ENCODE data around the gene TSKU. TPM values are rescaled to one million over a fixed set of nuclear protein-coding genes. Genes with fewer than 3 reads are reported as not detected.

Gene TSKU, protein sequence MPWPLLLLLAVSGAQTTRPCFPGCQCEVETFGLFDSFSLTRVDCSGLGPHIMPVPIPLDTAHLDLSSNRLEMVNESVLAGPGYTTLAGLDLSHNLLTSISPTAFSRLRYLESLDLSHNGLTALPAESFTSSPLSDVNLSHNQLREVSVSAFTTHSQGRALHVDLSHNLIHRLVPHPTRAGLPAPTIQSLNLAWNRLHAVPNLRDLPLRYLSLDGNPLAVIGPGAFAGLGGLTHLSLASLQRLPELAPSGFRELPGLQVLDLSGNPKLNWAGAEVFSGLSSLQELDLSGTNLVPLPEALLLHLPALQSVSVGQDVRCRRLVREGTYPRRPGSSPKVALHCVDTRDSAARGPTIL
- total RNA-seq, result 0.98 and 1.0 TPM in 2 replicates

DNA sequence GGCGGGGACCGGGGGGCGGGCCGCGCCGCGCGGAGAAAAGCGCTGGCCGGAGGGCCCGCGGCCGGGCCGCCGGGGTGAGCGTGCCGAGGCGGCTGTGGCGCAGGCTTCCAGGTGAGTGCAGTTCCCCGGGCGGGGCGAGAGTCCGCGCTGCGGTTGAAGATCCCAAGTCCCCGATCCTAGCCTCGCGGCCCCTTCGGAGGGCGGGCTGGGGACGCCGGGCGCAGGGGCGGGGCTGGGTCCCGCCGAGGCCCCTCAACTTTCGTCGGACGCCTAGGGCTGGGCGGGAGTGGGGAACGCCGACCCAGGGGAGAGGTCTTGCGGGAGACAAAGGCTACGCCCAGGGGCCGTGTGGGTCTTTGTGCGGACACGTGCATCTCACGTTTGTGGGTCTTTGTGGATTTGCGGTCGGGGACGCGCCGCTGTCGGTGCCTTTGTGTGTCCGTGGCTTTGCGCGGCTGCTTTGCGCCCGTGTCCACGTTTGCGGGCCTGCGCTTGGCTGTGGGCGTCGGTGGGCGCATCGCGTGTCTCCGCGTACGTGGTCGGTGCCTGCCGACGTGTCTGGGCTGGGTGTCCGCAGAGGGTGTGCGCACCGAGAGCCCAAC, at the start of gene TSKU:
Gene TSKU, plus strand, starts transcription at position 63 of the 602 bp plus-strand sequence. CDS start 12,261 bp downstream, outside the sequence.
- intact Hi-C loops (cut with micrococcal nuclease), result loop anchor here (2.0 kb wide), 1 partner anchor 21 kb away; no protein-coding TSS in a partner anchor

DNA sequence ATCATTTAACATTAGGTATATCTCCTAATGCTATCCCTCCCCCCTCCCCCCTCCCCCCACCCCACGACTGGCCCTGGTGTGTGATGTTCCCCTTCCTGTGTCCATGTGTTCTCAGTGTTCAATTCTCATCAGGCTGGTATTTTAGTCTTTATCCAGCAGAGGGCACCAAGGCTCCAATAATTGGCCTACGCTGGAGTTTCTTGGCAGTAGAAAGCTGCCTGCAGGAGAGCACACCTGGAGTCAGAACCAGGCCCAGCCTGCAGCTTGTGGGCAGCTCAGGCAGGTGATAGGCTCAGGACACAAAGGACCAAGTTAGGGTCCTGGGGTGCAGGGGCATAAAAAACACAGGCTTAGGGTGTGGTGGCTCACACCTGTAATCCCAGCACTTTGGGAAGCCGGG, 49.2 kb upstream of the TSKU start:
- intact Hi-C loops (cut with micrococcal nuclease), result loop anchor here (1.0 kb wide), 4 partner anchors 65 to 357 kb away; no protein-coding TSS in a partner anchor

DNA sequence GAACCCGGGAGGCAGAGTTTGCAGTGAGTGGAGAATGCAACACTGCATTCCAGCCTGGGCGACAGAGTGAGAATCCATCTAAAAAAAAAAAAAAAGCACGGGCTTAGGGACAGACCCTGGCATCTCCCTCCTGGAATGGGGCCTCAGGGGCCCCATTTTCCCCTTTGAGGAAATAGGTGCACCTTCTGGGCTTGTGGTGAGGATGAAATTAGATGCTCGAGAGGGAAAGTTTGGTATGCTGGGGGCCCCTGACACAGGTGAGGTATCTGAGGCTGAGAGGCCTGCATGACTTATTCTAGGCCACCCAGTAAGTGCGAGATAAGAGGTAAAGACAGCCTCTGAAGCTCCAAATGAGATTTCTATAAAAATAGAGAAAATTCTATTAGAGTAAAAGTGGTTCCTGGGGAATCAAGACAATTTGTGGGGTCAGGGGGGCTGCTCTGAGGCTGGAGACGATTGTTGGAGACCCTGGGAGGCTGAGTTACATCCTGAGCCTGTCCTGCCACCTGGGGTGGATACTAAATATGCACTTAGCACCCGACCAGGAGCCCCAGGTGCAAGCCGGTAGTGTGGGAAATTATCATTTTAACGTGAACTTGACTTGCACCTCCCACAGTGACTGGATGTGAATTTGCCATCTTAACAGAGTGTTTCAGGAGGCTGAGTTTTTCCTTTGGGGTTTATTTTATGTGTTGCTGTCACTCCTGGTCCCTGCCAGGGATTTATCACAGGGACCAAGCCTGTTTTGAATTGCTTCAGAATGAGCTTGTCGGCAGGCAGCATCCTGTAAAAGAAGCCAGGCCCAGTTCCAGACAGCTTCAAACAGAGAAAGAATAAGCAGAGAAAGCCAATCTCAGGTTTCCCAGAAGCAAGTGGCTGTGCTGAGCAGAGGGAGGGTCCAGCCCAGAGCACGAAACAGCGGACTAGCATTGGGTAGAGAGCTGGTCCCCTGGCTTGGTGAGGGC, 48.4 kb upstream of the TSKU start:
- intact Hi-C loops (cut with micrococcal nuclease), result loop anchor here (1.0 kb wide), 4 partner anchors 65 to 357 kb away; no protein-coding TSS in a partner anchor

DNA sequence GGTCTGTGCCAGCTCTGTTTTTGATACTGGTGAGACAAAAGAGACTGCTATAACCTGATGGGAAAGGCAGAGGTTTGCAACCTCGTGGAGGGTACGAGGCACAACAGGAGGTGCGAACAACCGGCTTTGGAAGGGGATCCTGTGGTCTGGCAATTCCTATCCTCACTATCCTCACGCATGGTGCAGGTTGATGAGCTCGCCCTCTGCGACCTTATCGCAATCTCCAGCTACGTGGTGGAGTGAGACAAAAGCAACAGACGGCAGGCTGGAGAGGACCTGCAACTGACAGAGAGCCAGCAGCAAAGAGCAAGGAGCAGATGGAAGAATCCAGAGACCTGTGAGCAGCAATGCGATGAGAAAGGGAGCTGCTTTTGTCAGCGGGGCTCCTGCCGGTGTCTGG, 47.3 kb upstream of the TSKU start:
- intact Hi-C loops (cut with micrococcal nuclease), result no loop called here

DNA sequence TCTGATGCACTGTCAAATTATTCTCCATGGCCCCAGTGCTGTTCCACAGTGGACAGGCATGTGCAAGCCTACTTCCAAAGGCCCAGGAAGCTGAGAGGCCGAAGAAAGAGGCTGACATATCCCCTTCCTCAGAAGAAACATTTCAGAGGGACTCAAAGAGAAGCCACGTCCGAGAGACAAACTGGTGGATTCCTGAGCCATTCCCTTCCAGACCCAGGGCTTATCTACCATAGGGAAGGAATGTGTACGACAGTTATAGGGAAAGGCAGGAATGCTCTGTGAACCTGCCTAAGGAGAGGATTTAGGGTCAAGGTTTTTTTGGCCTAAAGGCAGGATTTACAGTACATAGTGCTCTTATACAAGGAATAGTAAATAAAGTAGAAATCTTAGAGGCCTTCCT, 46.9 kb upstream of the TSKU start:
- intact Hi-C loops (cut with micrococcal nuclease), result no loop called here

DNA sequence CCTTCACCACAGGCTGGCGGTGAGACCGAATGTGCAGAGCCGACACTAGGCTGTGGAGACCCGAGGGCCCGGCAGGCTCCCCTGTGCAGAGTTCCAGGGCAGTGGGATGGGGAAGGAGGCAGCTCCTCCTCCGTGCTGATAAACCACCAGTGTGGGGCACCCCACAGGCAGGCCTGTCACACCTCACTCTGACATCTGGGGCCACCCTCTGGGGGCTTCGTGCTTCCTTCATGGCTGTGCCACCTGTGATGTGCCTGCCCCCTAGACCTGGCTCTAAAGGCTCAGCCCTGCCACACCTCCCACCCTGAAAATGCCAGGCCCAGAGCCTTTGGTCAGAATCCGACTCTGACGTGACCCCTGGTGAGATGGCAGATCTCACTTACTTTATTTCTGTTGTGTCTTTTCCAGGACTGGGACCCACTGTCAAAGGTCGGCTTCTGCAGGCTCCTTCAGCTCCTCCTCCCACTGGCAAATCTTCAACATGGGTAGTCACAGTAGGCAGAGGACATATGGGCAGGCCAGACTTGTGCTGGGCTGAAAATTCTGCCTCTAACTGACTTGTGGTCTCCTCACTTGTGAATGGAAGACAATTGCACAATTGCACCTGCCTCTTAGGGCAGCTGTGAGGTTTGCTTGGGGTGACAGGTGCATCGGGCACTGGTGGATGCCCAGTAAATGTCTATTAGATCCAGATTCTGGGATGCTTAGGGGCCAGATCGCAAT, 46.2 kb upstream of the TSKU start:
- intact Hi-C loops (cut with micrococcal nuclease), result no loop called here

DNA sequence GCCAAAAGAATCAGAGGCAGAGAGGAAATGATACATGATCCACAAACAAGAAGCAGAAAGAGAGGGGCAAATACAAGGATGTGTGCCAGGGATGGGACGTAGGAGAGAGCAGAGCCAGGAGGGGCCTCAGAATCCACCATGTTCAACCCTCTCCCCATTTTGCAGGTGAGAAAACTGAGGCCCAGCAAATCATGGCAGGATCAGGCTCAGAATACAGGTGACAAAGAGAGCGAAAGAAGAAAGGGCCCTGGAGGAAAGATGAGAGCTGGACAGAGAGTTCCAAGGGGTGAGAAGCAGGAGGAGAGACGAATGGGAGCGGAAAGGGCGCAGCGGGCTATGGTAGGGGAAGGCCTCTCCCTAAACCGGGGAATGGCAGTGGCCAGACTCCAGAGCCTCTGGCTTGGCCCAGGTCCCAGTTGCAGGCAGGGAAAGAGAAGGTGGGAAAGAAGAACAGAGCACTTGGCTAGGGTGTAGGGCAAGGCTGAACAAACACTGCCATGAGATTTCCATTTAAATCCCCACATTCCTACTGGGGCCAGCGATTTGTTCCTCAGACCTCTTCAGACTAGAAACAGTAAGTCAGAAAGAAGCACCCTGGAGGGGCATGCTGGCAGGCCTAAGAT, 44.4 kb upstream of the TSKU start:
- intact Hi-C loops (cut with micrococcal nuclease), result no loop called here

DNA sequence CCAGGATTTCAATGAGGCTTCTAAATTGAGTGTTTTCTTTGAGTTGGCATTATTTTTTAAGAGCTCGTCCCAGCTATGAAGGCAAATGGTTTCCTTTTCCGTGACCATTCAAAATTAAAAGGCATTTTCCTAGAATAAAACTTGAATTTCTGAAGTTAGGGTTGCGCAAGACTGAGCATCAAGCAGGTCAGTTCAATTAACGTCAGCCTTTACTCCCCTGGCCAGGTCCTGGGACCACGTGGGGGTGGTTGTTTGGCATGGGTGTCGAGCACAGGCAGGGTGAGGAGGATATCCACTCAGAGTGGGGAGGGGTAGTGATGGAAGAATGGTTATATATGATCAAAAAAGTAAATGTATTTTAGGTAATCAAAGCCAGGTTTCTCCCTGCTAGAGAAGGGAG, 43.4 kb upstream of the TSKU start:
- intact Hi-C loops (cut with micrococcal nuclease), result no loop called here

DNA sequence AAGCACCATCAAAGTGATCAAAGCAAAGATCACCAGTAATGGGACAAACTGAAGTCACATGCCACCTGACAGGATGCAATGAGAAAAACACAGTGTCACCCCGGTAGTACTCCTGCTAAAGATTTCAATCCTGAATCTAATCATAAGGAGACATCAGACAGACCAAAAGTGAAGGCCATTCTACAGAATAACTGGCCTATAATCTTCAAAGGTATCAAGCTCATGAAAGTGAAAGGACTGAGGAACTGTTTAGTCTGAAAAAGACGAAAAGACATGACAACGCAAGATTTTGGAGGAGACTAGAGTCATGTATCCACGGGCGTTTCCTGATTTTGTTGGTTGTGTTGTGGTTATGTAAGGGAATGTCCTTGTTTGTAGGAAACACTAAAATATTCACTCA, 42.4 kb upstream of the TSKU start:
- intact Hi-C loops (cut with micrococcal nuclease), result no loop called here

DNA sequence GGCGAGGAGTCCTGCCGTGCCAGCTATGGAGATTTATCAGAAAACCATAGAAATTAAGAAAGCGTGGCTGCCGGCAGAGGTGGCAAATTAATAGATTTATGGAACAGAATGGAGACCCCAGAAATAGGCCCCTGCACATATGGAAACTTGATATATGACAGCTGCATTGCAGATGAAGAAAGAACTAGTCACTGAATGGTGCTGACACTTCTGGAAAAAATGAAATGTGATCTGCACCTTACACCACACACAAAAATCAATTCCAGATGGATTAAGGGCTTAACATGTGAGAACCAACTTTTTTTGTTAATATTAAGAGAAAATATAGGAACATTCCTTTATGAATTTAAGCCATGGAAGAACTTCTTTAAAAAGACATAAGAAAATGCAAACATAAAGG, 40.3 kb upstream of the TSKU start:
- intact Hi-C loops (cut with micrococcal nuclease), result no loop called here

DNA sequence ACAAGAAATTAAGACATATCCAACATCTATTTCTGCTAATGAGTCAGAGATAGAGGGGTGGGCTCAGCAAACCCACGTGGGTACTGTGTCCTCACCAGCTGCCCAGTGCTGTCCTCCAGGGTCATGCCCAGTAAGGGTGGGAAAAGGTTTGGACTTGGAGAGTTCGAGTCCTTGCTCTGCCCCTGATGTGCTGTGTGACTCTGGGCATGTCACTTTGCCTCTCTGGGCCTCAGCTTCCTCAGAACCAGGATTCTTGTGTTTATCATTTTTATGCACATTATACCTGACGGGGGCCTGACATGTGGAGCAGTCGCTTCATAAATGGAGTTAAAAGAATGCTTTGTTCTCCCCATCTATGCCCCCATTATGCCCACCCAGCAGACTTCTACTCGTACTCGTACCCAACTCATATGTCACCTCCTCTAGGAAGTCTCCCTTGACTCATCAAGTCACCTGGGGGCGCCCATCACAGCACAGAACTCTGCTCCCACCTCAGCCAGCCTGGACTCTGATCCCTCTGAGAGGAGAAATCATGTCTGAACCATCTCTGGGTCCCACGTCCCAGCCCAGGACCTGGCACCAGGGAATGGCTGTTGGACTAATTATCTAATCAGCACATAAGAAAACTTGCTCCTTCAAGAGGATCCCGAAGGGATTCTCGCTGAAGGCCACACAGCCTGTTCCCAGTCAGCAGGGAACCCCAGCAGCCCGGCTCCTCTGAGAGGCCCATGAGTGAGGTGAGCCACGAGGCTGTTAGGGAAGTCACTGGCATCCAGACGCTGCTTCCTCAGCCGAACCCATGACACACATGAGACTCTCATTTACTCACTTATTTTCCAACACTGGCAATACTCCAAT, 38.7 kb upstream of the TSKU start:
- intact Hi-C loops (cut with micrococcal nuclease), result no loop called here

DNA sequence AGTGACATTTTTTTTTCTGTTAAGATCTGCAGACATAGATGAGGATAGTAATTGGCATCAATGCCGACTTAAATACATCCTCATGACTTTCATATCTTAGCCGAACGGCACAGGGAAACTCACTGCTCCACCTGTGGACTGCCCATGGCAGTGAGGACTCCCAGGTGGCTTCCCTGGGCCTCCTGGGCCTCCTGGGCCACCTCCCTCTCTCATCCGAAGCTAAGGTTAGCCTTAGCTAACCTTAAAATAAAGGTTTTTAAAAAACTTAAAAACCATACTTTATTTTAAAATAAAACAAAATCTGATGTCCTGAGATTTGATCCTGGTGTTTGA, 38.1 kb upstream of the TSKU start:
- intact Hi-C loops (cut with micrococcal nuclease), result no loop called here

DNA sequence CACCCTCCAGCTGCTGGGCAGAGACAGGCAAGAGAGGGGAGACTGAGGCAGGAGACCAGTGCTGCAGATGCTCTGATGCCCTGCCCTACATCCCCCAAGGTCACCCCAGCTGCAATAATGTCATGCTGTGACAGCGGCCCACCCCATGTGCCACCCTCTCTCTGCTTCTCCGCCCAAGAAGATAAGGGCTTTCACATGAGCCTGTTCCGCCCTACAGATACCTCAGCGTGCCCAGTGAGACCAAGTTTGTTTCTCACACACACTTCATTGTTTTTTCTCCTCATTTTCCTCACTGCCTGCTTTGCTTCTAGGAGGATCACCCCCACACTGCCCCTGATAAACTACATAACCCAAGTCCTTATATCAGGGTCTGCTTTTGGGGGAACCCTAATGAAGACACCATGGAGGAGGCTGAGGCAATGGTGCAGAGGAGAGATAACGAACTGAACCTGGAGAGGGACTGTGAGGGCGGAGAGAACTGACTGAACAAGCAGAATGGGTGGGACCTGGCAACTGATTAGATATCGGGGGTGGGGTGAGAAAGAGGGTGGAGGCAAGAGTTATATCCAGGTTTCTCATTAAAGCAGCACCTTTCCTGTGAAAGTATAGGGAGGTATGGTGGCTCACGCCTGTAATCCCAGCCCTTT, 37.5 kb upstream of the TSKU start:
- intact Hi-C loops (cut with micrococcal nuclease), result no loop called here

DNA sequence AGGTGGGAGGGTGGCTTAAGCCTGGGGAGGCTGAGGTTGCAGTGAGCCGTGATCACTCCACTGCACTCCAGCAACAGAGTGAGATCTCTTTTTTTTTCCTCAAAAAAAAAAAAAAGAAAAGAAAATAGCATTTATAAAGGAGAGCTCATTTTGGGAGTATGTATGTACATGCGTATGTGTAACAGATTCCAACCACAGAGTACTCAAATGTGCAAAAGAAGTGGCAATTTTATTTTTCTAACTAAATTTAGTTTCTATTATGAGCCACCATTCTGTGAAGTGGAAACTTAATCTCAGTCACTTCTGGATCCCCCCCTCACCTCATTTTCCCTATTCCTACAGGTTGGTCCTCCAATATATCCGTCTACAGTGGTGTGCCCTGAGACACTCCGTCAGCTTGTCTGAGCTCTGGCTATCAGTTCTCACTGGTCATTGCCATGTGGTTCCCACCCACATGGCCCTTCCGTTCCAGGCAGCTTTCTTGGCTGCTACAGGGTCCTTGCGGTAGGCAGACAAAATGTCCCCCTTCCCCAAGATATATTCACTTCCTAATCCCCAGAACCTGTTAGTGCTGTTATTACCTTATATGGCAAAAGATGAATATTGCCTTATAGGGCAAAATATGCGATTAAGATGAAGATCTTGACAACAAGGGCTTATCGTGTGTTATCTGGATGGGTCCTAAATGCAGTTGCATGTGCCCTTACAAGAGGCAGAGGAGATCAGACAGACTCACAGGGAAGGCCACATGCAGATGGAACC, 35.8 kb upstream of the TSKU start:
- intact Hi-C loops (cut with micrococcal nuclease), result no loop called here

DNA sequence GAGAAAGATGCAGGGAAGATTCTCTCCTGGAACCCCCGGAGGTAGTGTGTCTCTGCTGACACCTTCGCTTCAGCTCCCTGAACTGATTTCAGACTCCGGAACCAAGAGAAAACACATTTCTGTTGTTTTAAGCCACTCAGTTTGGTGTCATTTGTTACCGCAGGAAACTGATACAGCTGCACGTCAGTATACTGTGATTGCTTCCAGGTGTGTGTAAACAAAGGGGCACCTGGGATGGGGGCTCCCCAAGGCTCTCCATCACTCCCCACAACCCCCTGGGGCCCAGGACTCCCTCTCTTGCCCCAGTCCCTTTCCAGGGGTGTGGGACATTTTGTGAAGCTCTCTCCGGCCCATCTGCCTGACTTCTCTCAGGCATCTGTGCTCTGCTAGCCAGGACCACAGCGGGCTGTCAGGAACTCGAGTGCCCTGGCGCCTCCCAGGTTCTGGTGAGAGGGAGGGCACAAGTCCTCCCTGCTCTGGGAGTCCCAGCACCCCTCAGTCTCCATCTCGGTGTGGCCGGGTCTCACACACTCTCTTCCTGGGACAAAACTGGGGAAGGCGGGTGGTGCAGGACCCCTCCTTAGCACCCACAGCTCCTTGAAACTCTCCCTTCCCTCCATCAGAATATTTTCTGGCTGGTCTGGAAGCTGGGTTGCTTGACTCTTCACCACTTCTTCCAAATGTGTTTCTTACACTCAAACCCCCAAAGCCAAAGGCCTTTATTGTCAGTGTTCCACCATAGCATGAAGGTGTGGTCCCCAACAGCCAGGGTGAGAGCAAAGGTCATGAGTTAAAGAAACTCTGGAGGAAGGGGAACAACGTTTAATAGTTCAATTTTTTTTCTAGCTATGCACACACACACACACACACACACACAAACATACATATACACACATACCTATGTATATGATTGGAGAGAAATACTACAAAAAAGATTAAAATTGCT, 35.0 kb upstream of the TSKU start:
- intact Hi-C loops (cut with micrococcal nuclease), result no loop called here

DNA sequence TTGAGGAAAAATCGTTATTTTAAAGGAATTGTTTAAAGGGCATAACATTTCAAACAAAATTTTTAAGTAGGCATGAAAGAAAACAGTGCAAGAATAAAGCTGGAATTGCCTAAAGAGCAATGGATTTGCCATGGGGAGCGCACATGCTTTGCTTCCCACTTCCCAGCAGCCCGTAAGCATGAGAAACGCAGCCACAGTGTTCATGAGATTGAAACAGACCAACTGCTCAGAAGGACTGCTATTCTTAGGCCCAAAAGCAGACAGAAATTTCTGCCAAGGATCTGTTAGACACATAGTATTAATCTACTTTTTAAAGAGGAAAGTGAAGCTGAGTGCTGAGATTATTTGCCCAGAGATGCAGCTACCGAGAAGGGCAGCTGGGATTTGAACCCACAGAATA, 34.2 kb upstream of the TSKU start:
- intact Hi-C loops (cut with micrococcal nuclease), result no loop called here

DNA sequence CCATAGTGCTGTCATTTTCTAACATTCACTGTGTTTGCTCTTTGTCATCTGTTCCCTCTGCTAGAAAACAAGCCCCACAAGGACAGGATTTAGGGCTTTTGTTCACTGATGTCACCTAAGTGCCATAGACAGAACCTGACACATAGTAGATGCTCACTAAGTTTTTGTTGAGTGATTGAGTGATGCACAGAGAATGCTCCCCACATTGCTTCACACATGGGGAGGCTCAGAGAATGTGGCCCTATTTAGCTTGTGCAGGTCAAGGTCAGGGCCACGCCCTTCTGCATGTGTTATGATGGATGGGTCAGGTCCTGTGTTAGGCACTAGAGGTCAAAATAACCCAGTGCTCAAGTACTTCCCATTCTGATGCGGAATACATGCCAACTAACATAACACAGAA, 33.1 kb upstream of the TSKU start:
- intact Hi-C loops (cut with micrococcal nuclease), result no loop called here

All from T-helper 1 cell treated with Interleukin-12 subunit alpha and Interleukin-12 subunit beta and Interleukin-4 antibody, amounts not matched to agents 30 ng/mL and 1 ng/mL, for 36 hours (primary cell).